Breast epithelium (tissue), 4 donors: ENCODE results near the gene ADAMTS8. TPM values are rescaled to one million over a fixed set of nuclear protein-coding genes. Genes with fewer than 3 reads are reported as not detected.

ENCODE experiments used
- DNase-seq, 2 donors: peaks; one replicate each; pipeline ENCODE4 v3.0.0-alpha.2; 2019; ENCODE audit warnings: low spot score in 2 of 2
- H3K27ac ChIP-seq, 2 donors: fragments of 200-600 bp; sonication (generic) in 1 of 2; one replicate each; pipeline ENCODE4 v1.5.1; 2016 to 2019; ENCODE audit warnings: mild to moderate bottlenecking in 1 of 2
- H3K27me3 ChIP-seq, 2 donors: fragments of 200-600 bp; sonication (generic) in 1 of 2; one replicate each; pipeline versions ENCODE4 v1.5.1 to v1.6.0; 2017 to 2019; ENCODE audit warnings: control low read depth in 1 of 2, mild to moderate bottlenecking in 1 of 2
- H3K36me3 ChIP-seq: fragments of 200-600 bp; one replicate; pipeline ENCODE4 v1.5.1; 2019
- H3K4me1 ChIP-seq, 2 donors: fragments of 200-600 bp; sonication (generic); one replicate each; pipeline ENCODE4 v1.5.1; 2016 to 2019; ENCODE audit warnings: control low read depth in 1 of 2
- H3K4me3 ChIP-seq, 3 donors: fragments of 200-600 bp; sonication (generic); 1 replicate in 2 of 3; 2 replicates in 1 of 3; pipeline ENCODE4 v1.5.1; 2016 to 2019; ENCODE audit warnings: mild to moderate bottlenecking in 3 of 3, moderate library complexity in 2 of 3
- H3K9me3 ChIP-seq, 2 donors: fragments of 200-600 bp; sonication (generic) in 1 of 2; one replicate each; pipeline ENCODE4 v1.5.1; 2016 to 2019; ENCODE audit warnings: control low read depth in 1 of 2
- CTCF ChIP-seq, 3 donors: fragments of 450-650 bp; IDR thresholded peaks; one replicate each; pipeline ENCODE4 v1.5.1; 2016 to 2017; ENCODE audit warnings: antibody characterized with exemption in 3 of 3, mild to moderate bottlenecking in 3 of 3, moderate library complexity in 3 of 3
- POLR2A ChIP-seq: fragments of 450-650 bp; IDR thresholded peaks from one replicate; pipeline ENCODE4 v1.6.1; 2016; ENCODE audit warnings: antibody characterized with exemption, mild to moderate bottlenecking, moderate library complexity
- POLR2AphosphoS5 ChIP-seq, 3 donors: sonication (generic); formaldehyde crosslinking; IDR thresholded peaks; one replicate each; pipeline ENCODE4 v1.6.1; 2017; ENCODE audit warnings: antibody characterized with exemption in 3 of 3
- intact Hi-C: fragments of 100-400 bp; cut with DNase I; formaldehyde crosslinking; loops from one replicate; pipeline ENCODE4 v1.15.1; 2023; ENCODE audit warnings: low total_unique reads
- total RNA-seq, 3 donors: library from RNA; depleted of rRNA; stranded (reverse); fragments of >200 nt; gene quantifications; one replicate each; pipeline ENCODE4 v1.1.0, GENCODE V29; 2016

ADAMTS8 gene
- total RNA-seq, 3 donors from 2014 or later: 0.32 to 2.0 (median 0.44) TPM

- Histone ChIP-seq H3K4me1 (peaks cover 0 to 3% of the 10 kb centered on the region in 2 donors), H3K27me3 (no peaks in the 10 kb centered on the region), H3K27ac (peak overlapping the region; percentile 48 to 69), H3K9me3 (no peaks in the 10 kb centered on the region), H3K4me3 (no peak overlapping the region), H3K36me3 (no peaks in the 10 kb centered on the region)
- intact Hi-C loops: no loop called here
- DNase-seq: peak in 1 of 2 donors; percentile 51
- TF ChIP-seq POLR2A: no peak
Measured at GRCh38 chr11:130418210-130418609, 10.2 kb downstream of the ADAMTS8 start.

- H3K36me3 ChIP-seq: no peaks in the 10 kb centered on the region
- no peak for TF ChIP-seq CTCF (IDR thresholded peaks at IDR 0.05)
- TF ChIP-seq POLR2AphosphoS5 (IDR thresholded peaks at IDR 0.05): no peak
- no peak for TF ChIP-seq POLR2A
- H3K4me3 ChIP-seq: no peak overlapping the region
- DNase-seq: no peak
- no peaks in the 10 kb centered on the region for H3K27me3 ChIP-seq
- peaks cover 0 to 3% of the 10 kb centered on the region in 2 donors for H3K4me1 ChIP-seq
- intact Hi-C loops: no loop called here
- no peaks in the 10 kb centered on the region for H3K9me3 ChIP-seq
- H3K27ac ChIP-seq: no peak overlapping the region
Measured at GRCh38 chr11:130416906-130417305, 11.5 kb downstream of the ADAMTS8 start.

GRCh38 chr11:130416530-130416882 lies 11.9 kb downstream of the ADAMTS8 start:
- no peaks in the 10 kb centered on the region for H3K36me3 ChIP-seq
- no peaks in the 10 kb centered on the region for H3K9me3 ChIP-seq
- intact Hi-C loops: no loop called here
- TF ChIP-seq POLR2A (no peak), CTCF (IDR thresholded peaks at IDR 0.05) (no peak), POLR2AphosphoS5 (IDR thresholded peaks at IDR 0.05) (no peak)
- peaks cover 0 to 3% of the 10 kb centered on the region in 2 donors for H3K4me1 ChIP-seq
- H3K27ac ChIP-seq: no peak overlapping the region
- no peak for DNase-seq
- H3K4me3 ChIP-seq: no peak overlapping the region
- no peaks in the 10 kb centered on the region for H3K27me3 ChIP-seq

- Histone ChIP-seq H3K4me3 (no peak overlapping the region), H3K4me1 (peaks cover 0 to 3% of the 10 kb centered on the region in 2 donors), H3K27me3 (no peaks in the 10 kb centered on the region), H3K27ac (no peak overlapping the region), H3K9me3 (no peaks in the 10 kb centered on the region), H3K36me3 (no peaks in the 10 kb centered on the region)
- TF ChIP-seq CTCF (IDR thresholded peaks at IDR 0.05) (no peak), POLR2A (no peak), POLR2AphosphoS5 (IDR thresholded peaks at IDR 0.05) (no peak)
- intact Hi-C loops: no loop called here
- DNase-seq: no peak
Measured at GRCh38 chr11:130415731-130416529, 12.5 kb downstream of the ADAMTS8 start.

- Histone ChIP-seq H3K4me1 (no peaks in the 10 kb centered on the region), H3K27ac (no peak overlapping the region), H3K9me3 (no peaks in the 10 kb centered on the region), H3K27me3 (no peaks in the 10 kb centered on the region), H3K36me3 (no peaks in the 10 kb centered on the region), H3K4me3 (no peak overlapping the region)
- no peak for DNase-seq
- TF ChIP-seq CTCF (IDR thresholded peaks at IDR 0.05): no peak
- no peak for TF ChIP-seq POLR2AphosphoS5 (IDR thresholded peaks at IDR 0.05)
- no peak for TF ChIP-seq POLR2A
- intact Hi-C loops: no loop called here
Measured at GRCh38 chr11:130414107-130415080, 14.0 kb downstream of the ADAMTS8 start.
